Measurements from ENCODE around the gene DIMT1. TPM values are rescaled to one million over a fixed set of nuclear protein-coding genes. Genes with fewer than 3 reads are reported as not detected.

Gene DIMT1
- total and polyA plus RNA-seq, 2 of the 8 experiments (the other 6 are each of a cell fraction or from before 2014, with no cell fraction given): 19.3 to 42.1 TPM

GRCh38 chr5:62424763-62425162, 21.1 kb upstream of the DIMT1 start:
- Histone ChIP-seq H2BK120ac (replicated peaks; ENCODE audit: low read depth, low read length) (no peak overlapping the region), H3K9ac (replicated peaks in 1 of 4; ENCODE audit: extremely low read depth in 1 of 4, low read depth in 3 of 4, low read length in 3 of 4) (no peak overlapping the region), H2AK5ac (ENCODE audit: low read depth, low read length) (no peak overlapping the region), H4K5ac (ENCODE audit: insufficient read length, low read depth, low read length) (no peak overlapping the region), H3K23ac (ENCODE audit: insufficient read length) (no peak overlapping the region), H3K79me1 (ENCODE audit: low read depth, low read length) (peaks cover 6% of the 10 kb centered on the region), H3K56ac (replicated peaks; ENCODE audit: insufficient read length, low read depth, low read length) (no peak overlapping the region), H2BK20ac (ENCODE audit: low read length) (no peak overlapping the region), H2BK12ac (ENCODE audit: low read depth, low read length) (no peak overlapping the region), H2AFZ (ENCODE audit: low read length) (no peak overlapping the region), H3K9me3 (ENCODE audit: insufficient read depth in 2 of 2, low read depth in 1 of 2, low read length in 1 of 2) (no peaks in the 10 kb centered on the region), H4K91ac (replicated peaks; ENCODE audit: insufficient read length, low read length) (no peak overlapping the region), H2BK15ac (ENCODE audit: low read length) (no peak overlapping the region), H3K23me2 (ENCODE audit: low read depth, low read length) (no peaks in the 10 kb centered on the region), H3K18ac (ENCODE audit: extremely low read depth, low read length) (no peak overlapping the region), H4K20me1 (replicated peaks in 1 of 2; ENCODE audit: control insufficient read depth in 1 of 2, insufficient read depth in 2 of 2, low read length in 2 of 2) (peaks cover 0 to 4% of the 10 kb centered on the region in 2 experiments), H3K27me3 (replicated peaks in 1 of 4; ENCODE audit: control insufficient read depth in 3 of 4, extremely low read depth in 1 of 4, insufficient read depth in 3 of 4, low read length in 3 of 4) (no peaks in the 10 kb centered on the region), H3K4ac (replicated peaks; ENCODE audit: insufficient read length, low read depth, low read length) (no peak overlapping the region), H3K79me2 (ENCODE audit: control insufficient read depth in 1 of 2, insufficient read depth in 2 of 2, low read length in 2 of 2) (peaks cover 3 to 81% of the 10 kb centered on the region in 2 experiments), H3K27ac (ENCODE audit: low read depth, low read length) (no peak overlapping the region), H3K4me1 (replicated peaks in 1 of 4; ENCODE audit: control insufficient read depth in 3 of 4, insufficient read depth in 4 of 4, low read length in 3 of 4) (no peaks in the 10 kb centered on the region), H3K14ac (ENCODE audit: insufficient read length) (no peak overlapping the region), H3K36me3 (ENCODE audit: control insufficient read depth in 2 of 4, insufficient read depth in 4 of 4, low read length in 3 of 4) (no peaks in the 10 kb centered on the region), H4K8ac (ENCODE audit: extremely low read depth, insufficient read depth, low read length) (no peak overlapping the region), H2BK5ac (ENCODE audit: low read depth, low read length) (no peak overlapping the region), H3K4me2 (ENCODE audit: insufficient read depth in 1 of 2, low read depth in 2 of 2, low read length in 2 of 2) (no peak overlapping the region), H3K4me3 (ENCODE audit: extremely low read depth in 1 of 4, insufficient read depth in 2 of 4, low read depth in 3 of 4, low read length in 4 of 4) (no peak overlapping the region)
- ChIA-PET POLR2A (ENCODE audit: partially characterized antibody) (no interaction called here), CTCF (ENCODE audit: partially characterized antibody) (no interaction called here)
- 100% methylated on average over 1 of the region's 1 CpG; no CpG with 5 or more reads in 1 of the 2 experiments for WGBS, 2 experiments (ENCODE audit: extremely low coverage in 1 of 2, insufficient coverage in 1 of 2, insufficient read length in 1 of 2, insufficient replicate concordance in 2 of 2, low coverage in 1 of 2, low lambda C conversion rate in 2 of 2, missing lambda C conversion rate in 1 of 2)
- no peak for DNase-seq (ENCODE audit: low read depth in 1 of 2, low spot score in 2 of 2)
- no peak for FAIRE-seq
- no peak for TF ChIP-seq MAFK (IDR thresholded peaks at IDR 0.05; ENCODE audit: low read depth, low read length)
- TF ChIP-seq GTF2F1 (IDR thresholded peaks at IDR 0.05; ENCODE audit: borderline replicate concordance, low read depth, low read length): no peak
- TF ChIP-seq E2F6 (IDR thresholded peaks at IDR 0.05): no peak
- no peak for TF ChIP-seq ASH2L (IDR thresholded peaks at IDR 0.05; ENCODE audit: low read length)
- TF ChIP-seq HDAC6 (IDR thresholded peaks at IDR 0.05; ENCODE audit: low read depth, low read length): no peak
- TF ChIP-seq BACH1 (IDR thresholded peaks at IDR 0.05; ENCODE audit: low read length): no peak
- no peak for TF ChIP-seq CEBPB (IDR thresholded peaks at IDR 0.05; ENCODE audit: low read depth, low read length)
- no peak for TF ChIP-seq TCF12 (IDR thresholded peaks at IDR 0.05; ENCODE audit: low read depth, low read length)
- TF ChIP-seq CTBP2 (IDR thresholded peaks at IDR 0.05; ENCODE audit: borderline replicate concordance, insufficient read depth, insufficient read length, low read length): no peak
- no peak for TF ChIP-seq ATF3 (IDR thresholded peaks at IDR 0.05; ENCODE audit: insufficient read depth, low read depth, low read length)
- no peak for TF ChIP-seq ATF2 (IDR thresholded peaks at IDR 0.05; ENCODE audit: low read length)
- no peak for TF ChIP-seq CBX8 (IDR thresholded peaks at IDR 0.05; ENCODE audit: borderline replicate concordance, low read depth, low read length)
